Parathyroid adenoma (tissue), 2 donors: ENCODE data around the gene WDR45B.

ENCODE experiments used
- H2AFZ ChIP-seq: fragments of 300-600 bp; sonication (generic); one replicate; pipeline ENCODE4 v1.7.0; 2017; ENCODE audit warnings: antibody characterized with exemption, mild to moderate bottlenecking
- H3K27ac ChIP-seq: fragments of 300-600 bp; sonication (generic); one replicate; pipeline ENCODE4 v1.7.0; 2017
- H3K27me3 ChIP-seq: fragments of 300-600 bp; sonication (generic); one replicate; pipeline ENCODE4 v1.7.0; 2017; ENCODE audit warnings: low read length; ENCODE audit not compliant: control insufficient read depth, insufficient read depth
- H3K36me3 ChIP-seq: fragments of 300-600 bp; sonication (generic); one replicate; pipeline ENCODE4 v1.7.0; 2017; ENCODE audit warnings: low read length; ENCODE audit not compliant: control insufficient read depth, insufficient read depth
- H3K4me1 ChIP-seq: fragments of 300-600 bp; sonication (generic); one replicate; pipeline ENCODE4 v1.7.0; 2017; ENCODE audit warnings: control low read depth
- H3K4me2 ChIP-seq: fragments of 300-600 bp; sonication (generic); one replicate; pipeline ENCODE4 v1.7.0; 2017; ENCODE audit warnings: low read length
- H3K4me3 ChIP-seq: fragments of 300-600 bp; sonication (generic); one replicate; pipeline ENCODE4 v1.7.0; 2017; ENCODE audit warnings: low read depth, low read length
- H3K79me2 ChIP-seq: fragments of 300-600 bp; sonication (generic); one replicate; pipeline ENCODE4 v1.7.0; 2017; ENCODE audit warnings: control low read depth
- H3K9ac ChIP-seq: fragments of 300-600 bp; sonication (generic); one replicate; pipeline ENCODE4 v1.7.0; 2017; ENCODE audit warnings: mild to moderate bottlenecking
- H3K9me3 ChIP-seq: fragments of 300-600 bp; sonication (generic); one replicate; pipeline ENCODE4 v1.7.0; 2017; ENCODE audit warnings: low read length; ENCODE audit not compliant: control insufficient read depth
- TF ChIP-seq, protein P1 (sequence below): fragments of 300-600 bp; sonication (generic); IDR thresholded peaks from one replicate; pipeline ENCODE4 v1.7.0; 2017; ENCODE audit warnings: antibody characterized with exemption, mild to moderate bottlenecking
- donor health status: primary hyperparathyroidism.

The WDR45B gene

DNA sequence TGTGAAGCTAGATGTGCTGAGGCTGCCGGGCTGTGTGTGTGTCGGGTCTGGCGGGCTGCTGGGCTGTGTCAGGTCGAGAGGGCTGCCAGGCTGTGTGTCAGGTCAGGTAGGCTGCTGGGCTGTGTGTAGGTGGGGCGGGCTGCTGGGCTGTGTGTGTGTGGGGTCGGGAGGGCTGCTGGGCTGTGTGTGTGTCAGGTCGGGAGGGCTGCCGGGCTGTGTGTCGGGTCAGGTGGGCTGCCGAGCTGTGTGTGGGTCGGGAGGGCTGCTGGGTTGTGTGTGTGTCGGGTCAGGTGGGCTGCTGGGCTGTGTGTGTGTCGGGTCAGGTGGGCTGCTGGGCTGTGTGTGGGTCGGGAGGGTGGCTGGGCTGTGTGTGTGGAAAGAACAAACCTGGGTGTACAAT, 8.6 kb downstream of the WDR45B start:
- Histone ChIP-seq H3K36me3 (no peaks in the 10 kb centered on the region), H3K4me2 (no peak overlapping the region), H3K4me3 (no peak overlapping the region), H3K9ac (no peak overlapping the region), H3K4me1 (no peaks in the 10 kb centered on the region), H3K27me3 (no peaks in the 10 kb centered on the region), H2AFZ (no peak overlapping the region), H3K27ac (no peak overlapping the region), H3K9me3 (no peaks in the 10 kb centered on the region), H3K79me2 (peaks cover 84% of the 10 kb centered on the region)
- TF ChIP-seq, protein P1, sequence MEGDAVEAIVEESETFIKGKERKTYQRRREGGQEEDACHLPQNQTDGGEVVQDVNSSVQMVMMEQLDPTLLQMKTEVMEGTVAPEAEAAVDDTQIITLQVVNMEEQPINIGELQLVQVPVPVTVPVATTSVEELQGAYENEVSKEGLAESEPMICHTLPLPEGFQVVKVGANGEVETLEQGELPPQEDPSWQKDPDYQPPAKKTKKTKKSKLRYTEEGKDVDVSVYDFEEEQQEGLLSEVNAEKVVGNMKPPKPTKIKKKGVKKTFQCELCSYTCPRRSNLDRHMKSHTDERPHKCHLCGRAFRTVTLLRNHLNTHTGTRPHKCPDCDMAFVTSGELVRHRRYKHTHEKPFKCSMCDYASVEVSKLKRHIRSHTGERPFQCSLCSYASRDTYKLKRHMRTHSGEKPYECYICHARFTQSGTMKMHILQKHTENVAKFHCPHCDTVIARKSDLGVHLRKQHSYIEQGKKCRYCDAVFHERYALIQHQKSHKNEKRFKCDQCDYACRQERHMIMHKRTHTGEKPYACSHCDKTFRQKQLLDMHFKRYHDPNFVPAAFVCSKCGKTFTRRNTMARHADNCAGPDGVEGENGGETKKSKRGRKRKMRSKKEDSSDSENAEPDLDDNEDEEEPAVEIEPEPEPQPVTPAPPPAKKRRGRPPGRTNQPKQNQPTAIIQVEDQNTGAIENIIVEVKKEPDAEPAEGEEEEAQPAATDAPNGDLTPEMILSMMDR, result no peak

DNA sequence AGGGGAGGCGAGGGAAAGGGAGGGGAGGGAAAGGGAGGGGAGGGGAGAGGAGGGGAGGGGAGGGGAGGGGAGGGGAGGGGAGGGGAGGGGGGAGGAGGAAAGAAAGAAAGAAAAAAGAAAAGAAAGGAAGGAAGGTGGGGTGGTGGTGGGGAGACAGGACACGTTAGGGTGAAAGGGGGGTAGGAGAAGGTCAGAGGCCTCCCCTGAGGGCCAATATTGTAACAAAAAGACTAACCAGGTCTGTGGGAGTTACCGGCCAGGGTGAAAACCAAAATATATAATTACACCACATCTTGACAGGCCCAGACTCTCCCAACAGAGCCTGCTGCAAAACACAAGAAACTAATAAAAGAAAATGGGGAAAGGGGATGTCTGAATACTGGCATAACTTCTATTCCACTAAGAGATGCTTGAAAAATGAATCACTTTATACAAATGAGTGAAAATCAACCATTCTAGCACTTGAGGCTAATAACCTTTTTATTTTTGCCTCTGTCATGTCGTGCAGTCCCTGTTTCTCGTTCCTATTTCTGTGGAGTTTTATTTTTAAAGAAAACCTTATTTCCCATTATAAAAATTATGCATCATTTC, 10.0 kb downstream of the WDR45B start:
- Histone ChIP-seq H3K36me3 (no peaks in the 10 kb centered on the region), H3K27ac (no peak overlapping the region), H3K4me3 (no peak overlapping the region), H3K9ac (no peak overlapping the region), H2AFZ (no peak overlapping the region), H3K79me2 (peaks cover 81% of the 10 kb centered on the region), H3K27me3 (no peaks in the 10 kb centered on the region), H3K4me1 (no peaks in the 10 kb centered on the region), H3K4me2 (no peak overlapping the region), H3K9me3 (no peaks in the 10 kb centered on the region)
- TF ChIP-seq, protein P1, result no peak

DNA sequence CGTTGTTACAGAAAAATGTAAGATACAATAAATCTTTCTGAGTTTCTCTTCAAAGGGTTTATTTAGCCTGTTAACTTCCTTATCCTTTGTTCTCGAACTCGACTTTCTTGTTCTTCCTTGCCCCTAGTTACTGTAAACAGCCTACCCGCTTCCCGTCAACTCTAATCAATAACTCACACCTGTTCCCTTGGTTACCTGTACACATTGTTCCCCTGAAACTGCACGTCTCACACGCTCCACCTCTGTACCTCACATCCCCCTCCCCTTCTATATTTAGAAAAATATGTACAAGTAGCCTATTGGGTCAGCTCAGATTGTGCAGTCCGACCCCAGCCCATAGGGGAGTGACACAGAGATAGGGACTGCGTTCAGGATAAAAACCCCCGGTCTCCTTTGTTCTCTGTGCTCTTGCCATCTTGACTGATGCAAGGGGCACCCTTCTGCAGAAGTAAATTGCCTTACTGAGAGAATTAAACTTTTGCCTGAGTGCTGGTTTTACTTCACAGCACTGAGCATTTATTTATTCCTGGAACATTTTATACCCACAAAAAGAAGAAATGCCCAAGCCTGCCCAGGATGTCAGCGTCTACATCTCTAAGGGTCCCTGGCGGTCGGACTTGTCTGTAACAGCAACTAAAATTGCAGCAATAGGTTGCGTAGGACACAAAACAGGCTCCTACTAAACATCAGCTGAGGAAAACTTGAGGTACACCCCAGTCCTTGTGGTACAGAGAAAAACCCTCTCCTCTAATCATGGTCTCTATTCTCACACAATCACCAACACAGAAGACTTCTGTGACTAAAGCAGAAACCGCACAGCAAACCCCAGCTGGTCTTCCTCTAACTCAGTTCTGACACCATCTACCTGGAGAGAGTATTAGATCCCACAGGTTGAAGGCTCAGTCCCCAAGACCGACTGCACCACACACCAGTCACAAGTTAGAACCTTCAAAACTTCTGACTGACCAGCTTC, 11.3 kb downstream of the WDR45B start:
- TF ChIP-seq, protein P1, result no peak
- Histone ChIP-seq H2AFZ (no peak overlapping the region), H3K4me3 (no peak overlapping the region), H3K27ac (no peak overlapping the region), H3K27me3 (no peaks in the 10 kb centered on the region), H3K9ac (no peak overlapping the region), H3K9me3 (no peaks in the 10 kb centered on the region), H3K79me2 (peaks cover 79% of the 10 kb centered on the region), H3K4me2 (no peak overlapping the region), H3K36me3 (no peaks in the 10 kb centered on the region), H3K4me1 (no peaks in the 10 kb centered on the region)

DNA sequence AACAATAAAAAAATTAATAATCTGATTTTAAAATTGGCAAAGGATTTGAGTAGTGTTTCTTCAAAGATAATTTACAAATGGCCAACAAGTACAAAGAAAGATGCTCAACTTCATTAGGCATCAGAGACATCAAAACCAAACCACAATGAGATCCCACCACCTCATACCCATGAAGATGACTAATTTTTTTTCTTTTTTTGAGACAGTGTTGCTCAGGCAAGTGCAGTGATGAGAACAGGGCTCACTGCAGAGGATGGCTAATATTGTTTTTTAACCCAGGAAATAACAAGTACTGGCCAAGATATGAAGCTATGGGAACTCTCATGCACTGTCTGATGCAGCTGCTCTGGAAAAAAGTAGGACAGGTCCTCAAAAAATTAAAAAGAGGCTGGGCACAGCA, 14.9 kb downstream of the WDR45B start:
- no peaks in the 10 kb centered on the region for H3K4me1 ChIP-seq
- no peak overlapping the region for H3K9ac ChIP-seq
- H3K79me2 ChIP-seq, result peaks cover 64% of the 10 kb centered on the region
- no peak overlapping the region for H3K4me2 ChIP-seq
- H3K4me3 ChIP-seq, result no peak overlapping the region
- no peaks in the 10 kb centered on the region for H3K27me3 ChIP-seq
- no peak overlapping the region for H2AFZ ChIP-seq
- TF ChIP-seq, protein P1, result no peak
- H3K9me3 ChIP-seq, result no peaks in the 10 kb centered on the region
- no peaks in the 10 kb centered on the region for H3K36me3 ChIP-seq
- H3K27ac ChIP-seq, result no peak overlapping the region
